ENCODE results near the gene MRPL27. TPM values are rescaled to one million over a fixed set of nuclear protein-coding genes. Genes with fewer than 3 reads are reported as not detected.

Gene MRPL27
- total RNA-seq, 4 donors from 2014 or later, result 14.0 to 72.8 (median 64.4) TPM

- DNase-seq, result no peak
- Histone ChIP-seq H3K27ac (peak overlapping the region; percentile 93 to 97 (median 94)), H3K4me3 (peak overlapping the region; percentile 75 to 91 (median 84)), H3K4me1 (peaks cover 0 to 21% (median 5%) of the 10 kb centered on the region in 4 donors), H3K27me3 (no peaks in the 10 kb centered on the region), H3K36me3 (peaks cover 0 to 34% (median 0%) of the 10 kb centered on the region in 3 donors), H3K9me3 (no peaks in the 10 kb centered on the region)
- no peak for TF ChIP-seq POLR2A (IDR thresholded peaks at IDR 0.05)
- TF ChIP-seq, protein P1, sequence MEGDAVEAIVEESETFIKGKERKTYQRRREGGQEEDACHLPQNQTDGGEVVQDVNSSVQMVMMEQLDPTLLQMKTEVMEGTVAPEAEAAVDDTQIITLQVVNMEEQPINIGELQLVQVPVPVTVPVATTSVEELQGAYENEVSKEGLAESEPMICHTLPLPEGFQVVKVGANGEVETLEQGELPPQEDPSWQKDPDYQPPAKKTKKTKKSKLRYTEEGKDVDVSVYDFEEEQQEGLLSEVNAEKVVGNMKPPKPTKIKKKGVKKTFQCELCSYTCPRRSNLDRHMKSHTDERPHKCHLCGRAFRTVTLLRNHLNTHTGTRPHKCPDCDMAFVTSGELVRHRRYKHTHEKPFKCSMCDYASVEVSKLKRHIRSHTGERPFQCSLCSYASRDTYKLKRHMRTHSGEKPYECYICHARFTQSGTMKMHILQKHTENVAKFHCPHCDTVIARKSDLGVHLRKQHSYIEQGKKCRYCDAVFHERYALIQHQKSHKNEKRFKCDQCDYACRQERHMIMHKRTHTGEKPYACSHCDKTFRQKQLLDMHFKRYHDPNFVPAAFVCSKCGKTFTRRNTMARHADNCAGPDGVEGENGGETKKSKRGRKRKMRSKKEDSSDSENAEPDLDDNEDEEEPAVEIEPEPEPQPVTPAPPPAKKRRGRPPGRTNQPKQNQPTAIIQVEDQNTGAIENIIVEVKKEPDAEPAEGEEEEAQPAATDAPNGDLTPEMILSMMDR (IDR thresholded peaks at IDR 0.05), result no peak
Measured at GRCh38 chr17:50372222-50372757, 694 bp downstream of the MRPL27 start.

- peaks cover 0 to 42% (median 0%) of the 10 kb centered on the region in 3 donors for H3K36me3 ChIP-seq
- H3K4me1 ChIP-seq, result peaks cover 0 to 21% (median 5%) of the 10 kb centered on the region in 4 donors
- no peak for TF ChIP-seq POLR2A (IDR thresholded peaks at IDR 0.05)
- TF ChIP-seq, protein P1 (IDR thresholded peaks at IDR 0.05), result no peak
- no peaks in the 10 kb centered on the region for H3K9me3 ChIP-seq
- H3K4me3 ChIP-seq, result peak overlapping the region in 1 of 4 donors; percentile 82
- no peak overlapping the region for H3K27ac ChIP-seq
- DNase-seq, result no peak
- no peaks in the 10 kb centered on the region for H3K27me3 ChIP-seq
Measured at GRCh38 chr17:50371526-50371925, 1.5 kb downstream of the MRPL27 start.

DNA sequence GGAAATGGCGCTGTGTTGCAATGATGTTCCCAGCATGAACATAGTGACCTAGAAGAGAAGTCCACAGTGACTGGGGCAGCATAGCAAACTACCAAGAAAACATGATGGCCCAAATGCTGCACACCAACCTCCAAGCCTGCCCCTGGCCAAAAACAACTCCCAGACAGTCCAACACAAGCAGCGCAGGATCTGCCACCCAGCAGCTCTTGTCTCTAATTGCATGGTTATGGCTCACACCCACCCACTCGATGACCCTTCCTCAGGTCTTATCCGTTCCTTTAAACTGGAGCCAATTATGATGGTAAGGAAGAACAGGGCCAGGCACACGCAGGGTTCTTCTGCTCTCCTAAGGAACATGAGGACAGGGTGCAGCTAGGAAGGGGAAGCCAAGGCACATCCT is 2.9 kb downstream of the MRPL27 start:
- H3K27me3 ChIP-seq, result no peaks in the 10 kb centered on the region
- H3K9me3 ChIP-seq, result no peaks in the 10 kb centered on the region
- H3K4me1 ChIP-seq, result peaks cover 0 to 21% (median 5%) of the 10 kb centered on the region in 4 donors
- no peak for DNase-seq
- no peak overlapping the region for H3K27ac ChIP-seq
- peaks cover 0 to 56% (median 0%) of the 10 kb centered on the region in 3 donors for H3K36me3 ChIP-seq
- H3K4me3 ChIP-seq, result no peak overlapping the region
- TF ChIP-seq, protein P1 (IDR thresholded peaks at IDR 0.05), result no peak
- no peak for TF ChIP-seq POLR2A (IDR thresholded peaks at IDR 0.05)

GRCh38 chr17:50367401-50367800 is 5.6 kb downstream of the MRPL27 start:
- Histone ChIP-seq H3K36me3 (peaks cover 0 to 56% (median 0%) of the 10 kb centered on the region in 3 donors), H3K27me3 (no peaks in the 10 kb centered on the region), H3K9me3 (no peaks in the 10 kb centered on the region), H3K27ac (no peak overlapping the region), H3K4me3 (no peak overlapping the region), H3K4me1 (peaks cover 2 to 18% (median 5%) of the 10 kb centered on the region in 4 donors)
- DNase-seq, result no peak
- TF ChIP-seq POLR2A (IDR thresholded peaks at IDR 0.05), result no peak
- TF ChIP-seq, protein P1 (IDR thresholded peaks at IDR 0.05), result no peak

DNA sequence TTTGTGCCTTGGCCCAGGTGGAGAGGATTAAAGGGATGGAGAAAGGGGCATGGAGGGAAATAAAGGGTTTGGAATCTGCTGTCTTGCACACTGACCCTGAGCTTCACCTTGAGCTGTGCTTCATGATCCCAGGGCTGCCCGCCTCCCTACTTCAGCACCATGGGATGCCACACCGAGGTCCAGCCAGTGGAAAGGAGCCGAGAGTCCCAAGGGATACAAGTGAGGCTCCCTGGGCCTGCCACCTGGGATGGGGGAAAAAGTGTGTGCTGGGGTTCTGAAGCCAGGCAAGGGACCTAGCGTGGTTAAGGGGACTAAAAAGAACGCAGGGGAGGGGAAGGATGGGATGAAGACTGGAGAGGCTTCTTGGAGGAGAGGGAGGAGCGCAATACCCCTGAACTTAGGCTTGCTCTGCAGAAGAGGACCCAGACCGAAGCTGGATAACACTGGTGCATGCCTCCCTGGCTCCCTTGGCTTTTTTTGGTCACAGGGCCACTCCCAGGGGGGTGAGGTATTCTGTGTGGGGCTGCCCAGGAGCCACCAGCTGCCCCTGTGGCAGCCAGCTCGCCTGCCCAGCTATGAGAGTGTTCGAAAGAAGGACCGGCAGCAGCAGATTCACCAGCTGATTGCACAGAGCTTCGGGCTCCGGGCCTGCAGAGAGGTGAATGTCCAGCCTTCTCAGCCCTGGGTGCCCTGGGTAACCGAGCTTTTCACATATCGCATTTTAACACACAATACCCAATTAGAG is 7.2 kb downstream of the MRPL27 start:
- Histone ChIP-seq H3K9me3 (no peaks in the 10 kb centered on the region), H3K27me3 (no peaks in the 10 kb centered on the region), H3K27ac (no peak overlapping the region), H3K4me3 (no peak overlapping the region), H3K36me3 (peaks cover 0 to 56% (median 0%) of the 10 kb centered on the region in 3 donors), H3K4me1 (peaks cover 0 to 7% (median 3%) of the 10 kb centered on the region in 4 donors)
- DNase-seq, result no peak
- no peak for TF ChIP-seq POLR2A (IDR thresholded peaks at IDR 0.05)
- TF ChIP-seq, protein P1 (IDR thresholded peaks at IDR 0.05), result no peak

Measured in Peyer's patch (tissue), 4 donors.